ENCODE measurements around the gene GRB2.
A peak's percentile ranks its signal among the peaks of the same experiment; 100 is the strongest.
"Not testable (repeated sequence)": the region's sequence is repeated elsewhere in the genome, so short reads cannot be mapped to it uniquely, and the experiment has no call there.

The GRB2 gene

GRCh38 chr17:75384751-75385150, 20.7 kb downstream of the GRB2 start:
- no peak for DNase-seq

- no peak for DNase-seq
Measured at GRCh38 chr17:75383842-75384195, 21.7 kb downstream of the GRB2 start.

- DNase-seq = no peak
Measured at GRCh38 chr17:75380750-75381149, 24.7 kb downstream of the GRB2 start.

- DNase-seq = no peak
Measured at GRCh38 chr17:75380315-75380714, 25.2 kb downstream of the GRB2 start.

GRCh38 chr17:75379426-75379825, 26.1 kb downstream of the GRB2 start:
- DNase-seq = not testable (repeated sequence)

- no peak for DNase-seq
Measured at GRCh38 chr17:75373280-75373679, 32.2 kb downstream of the GRB2 start.

GRCh38 chr17:75371981-75372380, 33.5 kb downstream of the GRB2 start:
- peak; percentile 60 for DNase-seq

- DNase-seq = peak; percentile 36
Measured at GRCh38 chr17:75371339-75371738, 34.1 kb downstream of the GRB2 start.

GRCh38 chr17:75370286-75370915, 35.1 kb downstream of the GRB2 start:
- no peak for DNase-seq

- DNase-seq = not testable (repeated sequence)
Measured at GRCh38 chr17:75367838-75368789, 37.4 kb downstream of the GRB2 start.

GRCh38 chr17:75367312-75367711, 38.2 kb downstream of the GRB2 start:
- DNase-seq = peak; percentile 34

GRCh38 chr17:75366432-75366831, 39.0 kb downstream of the GRB2 start:
- DNase-seq = no peak

- DNase-seq = no peak
Measured at GRCh38 chr17:75365931-75366275, 39.6 kb downstream of the GRB2 start.

- DNase-seq = no peak
Measured at GRCh38 chr17:75365009-75365930, 40.2 kb downstream of the GRB2 start.

- no peak for DNase-seq
Measured at GRCh38 chr17:75364078-75364477, 41.4 kb downstream of the GRB2 start.

GRCh38 chr17:75361996-75362395, 43.5 kb downstream of the GRB2 start:
- DNase-seq = no peak

- no peak for DNase-seq
Measured at GRCh38 chr17:75361344-75361743, 44.1 kb downstream of the GRB2 start.

GRCh38 chr17:75356260-75356937, 49.1 kb downstream of the GRB2 start:
- no peak for DNase-seq

- DNase-seq = no peak
Measured at GRCh38 chr17:75353176-75353575, 52.3 kb downstream of the GRB2 start.

GRCh38 chr17:75352079-75352569, 53.4 kb downstream of the GRB2 start:
- DNase-seq = no peak

GRCh38 chr17:75350706-75351105, 54.8 kb downstream of the GRB2 start:
- no peak for DNase-seq

- DNase-seq = no peak
Measured at GRCh38 chr17:75350029-75350428, 55.4 kb downstream of the GRB2 start.

- no peak for DNase-seq
Measured at GRCh38 chr17:75349589-75349988, 55.9 kb downstream of the GRB2 start.

All from activated CD4-positive, alpha-beta T cell treated with anti-CD3 and anti-CD28 coated beads, Interleukin-2, Interleukin-6, amounts not matched to agents 100 ng/mL and 50 ng/mL, durations not matched to agents 16 hours and 8 hours (primary cell).